Measurements from ENCODE around the gene SRGAP1.
A peak's percentile ranks its signal among the peaks of the same experiment; 100 is the strongest.
"Not testable (repeated sequence)": the region's sequence is repeated elsewhere in the genome, so short reads cannot be mapped to it uniquely, and the experiment has no call there.

Gene SRGAP1

GRCh38 chr12:64122154-64122553 lies 277.7 kb downstream of the SRGAP1 start:
- no peak for DNase-seq (ENCODE audit: low read depth)

- no peak for DNase-seq (ENCODE audit: low read depth)
Measured at GRCh38 chr12:64122995-64123394, 278.5 kb downstream of the SRGAP1 start.

GRCh38 chr12:64123448-64123847 lies 278.9 kb downstream of the SRGAP1 start:
- no peak for DNase-seq (ENCODE audit: low read depth)

DNA sequence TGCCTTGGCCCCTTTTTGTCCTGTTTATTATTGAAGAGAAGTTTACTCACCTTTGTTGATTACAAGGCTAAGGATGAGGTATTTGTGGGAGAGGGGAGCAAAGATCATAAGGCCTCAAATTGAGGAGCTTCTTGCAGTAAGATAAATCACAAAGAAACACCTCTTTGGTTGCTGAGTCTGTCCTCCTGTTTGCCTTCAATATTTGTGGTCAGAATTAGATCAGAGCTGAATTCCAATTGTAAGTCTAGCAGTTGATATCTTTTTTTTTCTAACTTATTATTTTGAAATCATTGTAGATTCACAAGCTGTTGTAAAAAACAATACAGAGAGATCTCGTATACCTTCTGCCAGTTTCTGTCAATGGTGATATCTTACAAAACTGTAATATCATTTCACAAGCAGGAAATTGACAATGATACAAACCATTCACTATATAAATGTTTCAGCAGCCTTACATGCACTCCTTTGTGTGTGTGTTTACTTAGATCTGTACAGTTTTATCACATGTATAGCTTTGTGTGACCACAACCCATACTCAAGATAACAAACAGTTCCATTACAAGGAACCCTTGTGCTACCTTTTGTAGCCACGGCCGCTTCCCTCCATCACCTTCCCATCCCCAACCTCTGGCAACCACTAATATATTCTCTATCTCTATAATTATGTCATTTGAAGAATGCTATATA lies 280.2 kb downstream of the SRGAP1 start:
- peak; percentile 77 for DNase-seq (ENCODE audit: low read depth)

DNA sequence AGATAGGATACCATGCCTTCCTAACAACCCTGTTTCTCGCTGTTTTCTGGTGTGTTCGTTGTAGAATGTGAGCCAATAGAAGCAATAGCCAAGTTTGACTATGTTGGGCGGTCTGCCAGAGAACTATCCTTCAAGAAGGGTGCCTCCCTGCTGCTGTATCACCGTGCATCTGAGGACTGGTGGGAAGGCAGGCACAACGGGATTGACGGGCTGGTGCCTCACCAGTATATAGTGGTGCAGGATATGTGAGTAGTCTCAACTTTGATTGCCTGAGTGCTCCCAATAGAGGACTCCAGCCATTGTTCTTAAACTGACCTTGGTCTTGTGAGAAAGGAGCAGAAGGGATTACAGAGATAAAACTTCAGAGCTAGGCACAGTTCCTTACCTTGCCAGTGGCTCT lies 281.4 kb downstream of the SRGAP1 start:
- no peak for DNase-seq (ENCODE audit: low read depth)

DNA sequence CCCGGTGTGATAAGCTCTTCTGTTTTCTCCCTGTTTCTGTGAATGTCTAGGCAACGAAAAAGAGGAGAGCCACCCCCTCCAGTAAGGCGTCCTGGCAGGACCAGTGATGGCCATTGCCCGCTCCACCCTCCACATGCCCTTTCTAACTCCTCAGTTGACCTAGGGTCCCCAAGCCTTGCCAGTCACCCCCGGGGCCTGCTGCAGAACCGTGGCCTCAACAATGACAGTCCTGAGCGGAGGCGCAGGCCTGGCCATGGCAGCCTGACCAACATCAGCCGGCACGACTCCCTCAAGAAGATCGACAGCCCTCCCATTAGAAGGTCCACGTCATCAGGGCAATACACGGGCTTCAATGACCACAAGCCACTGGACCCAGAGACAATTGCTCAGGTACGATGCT lies 283.3 kb downstream of the SRGAP1 start:
- no peak for DNase-seq (ENCODE audit: low read depth)

- no peak for DNase-seq (ENCODE audit: low read depth)
Measured at GRCh38 chr12:64128366-64128765, 283.9 kb downstream of the SRGAP1 start.

DNA sequence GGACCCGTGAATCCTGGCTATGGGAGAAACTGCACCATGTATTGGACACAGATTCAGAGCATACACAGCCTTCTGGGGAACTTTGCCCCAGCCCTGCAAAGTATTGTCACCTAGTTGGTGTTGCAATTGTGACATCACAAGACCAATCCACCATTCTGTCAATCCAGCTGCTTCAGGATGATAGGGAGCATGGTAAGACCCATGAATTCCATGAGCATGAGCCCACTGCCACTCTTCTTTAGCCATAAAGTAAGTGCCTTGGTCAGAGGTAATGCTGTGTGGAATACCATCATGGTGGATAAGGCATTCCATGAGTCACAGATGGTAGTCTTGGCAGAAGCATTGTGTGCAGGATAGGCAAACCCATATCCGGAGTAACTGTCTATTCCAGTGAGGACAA lies 286.0 kb downstream of the SRGAP1 start:
- not testable (repeated sequence) for DNase-seq (ENCODE audit: low read depth)

- DNase-seq (ENCODE audit: low read depth), result not testable (repeated sequence)
Measured at GRCh38 chr12:64131456-64131855, 287.0 kb downstream of the SRGAP1 start.

DNA sequence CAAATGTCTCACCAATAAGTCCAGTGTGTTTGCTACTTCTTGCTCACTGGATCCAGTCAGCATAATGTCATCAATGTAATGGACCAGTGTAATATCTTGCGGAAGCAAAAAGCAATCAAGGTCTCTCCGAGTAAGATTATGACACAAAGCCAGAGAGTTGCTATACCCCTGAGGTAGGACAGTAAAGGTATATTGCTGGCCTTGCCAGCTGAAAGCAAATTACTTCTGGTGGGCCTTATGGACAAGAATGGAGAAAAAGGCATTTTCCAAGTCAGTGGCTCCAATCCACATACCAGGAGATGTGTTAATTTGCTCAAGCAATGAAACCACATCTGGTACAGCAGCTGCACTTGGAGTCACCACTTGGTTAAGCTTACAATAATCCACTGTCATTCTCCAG lies 288.2 kb downstream of the SRGAP1 start:
- not testable (repeated sequence) for DNase-seq (ENCODE audit: low read depth)

- no peak for DNase-seq (ENCODE audit: low read depth)
Measured at GRCh38 chr12:64137117-64137516, 292.6 kb downstream of the SRGAP1 start.

GRCh38 chr12:64139021-64139420 lies 294.5 kb downstream of the SRGAP1 start:
- no peak for DNase-seq (ENCODE audit: low read depth)

- DNase-seq (ENCODE audit: low read depth), result no peak
Measured at GRCh38 chr12:64142382-64142781, 297.9 kb downstream of the SRGAP1 start.

DNA sequence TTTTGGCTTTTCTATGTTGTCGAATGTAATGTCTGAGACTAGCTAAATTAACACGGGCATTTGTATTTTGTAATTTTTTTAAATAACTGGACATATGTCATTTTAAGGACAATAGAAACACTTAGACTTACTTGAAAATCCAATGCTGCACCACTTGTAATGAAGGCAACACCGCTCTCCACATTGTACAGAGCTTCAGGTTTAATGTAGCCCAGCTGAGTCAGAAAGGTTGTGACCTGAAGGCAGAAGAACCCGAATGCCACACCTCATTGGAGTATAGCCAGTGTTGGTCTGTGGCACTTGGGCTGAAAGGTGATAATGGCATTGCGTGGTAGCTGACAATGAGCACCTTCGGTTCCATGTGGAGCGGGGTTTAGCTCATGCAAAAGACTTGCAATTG lies 298.3 kb downstream of the SRGAP1 start:
- no peak for DNase-seq (ENCODE audit: low read depth)

DNA sequence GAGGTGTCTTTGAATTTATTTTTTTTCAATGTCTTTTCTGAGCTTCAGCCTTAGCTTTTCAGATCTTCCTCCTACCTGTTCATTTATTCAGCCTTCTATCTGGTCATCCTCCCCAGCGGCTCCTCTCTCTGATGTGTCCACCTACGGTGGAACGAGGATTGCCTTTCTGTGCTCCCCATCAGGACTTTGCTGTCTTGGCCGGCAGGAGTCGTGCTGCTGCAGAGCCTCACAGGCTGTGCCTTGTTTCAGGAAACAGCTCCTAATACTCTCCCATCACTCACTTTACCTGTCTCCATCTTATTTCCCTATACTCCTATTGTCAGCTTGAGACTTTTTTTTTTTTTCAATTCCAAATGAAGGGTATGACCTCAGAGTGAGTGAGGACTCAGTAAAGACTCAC lies 300.7 kb downstream of the SRGAP1 start:
- DNase-seq (ENCODE audit: low read depth), result no peak

DNA sequence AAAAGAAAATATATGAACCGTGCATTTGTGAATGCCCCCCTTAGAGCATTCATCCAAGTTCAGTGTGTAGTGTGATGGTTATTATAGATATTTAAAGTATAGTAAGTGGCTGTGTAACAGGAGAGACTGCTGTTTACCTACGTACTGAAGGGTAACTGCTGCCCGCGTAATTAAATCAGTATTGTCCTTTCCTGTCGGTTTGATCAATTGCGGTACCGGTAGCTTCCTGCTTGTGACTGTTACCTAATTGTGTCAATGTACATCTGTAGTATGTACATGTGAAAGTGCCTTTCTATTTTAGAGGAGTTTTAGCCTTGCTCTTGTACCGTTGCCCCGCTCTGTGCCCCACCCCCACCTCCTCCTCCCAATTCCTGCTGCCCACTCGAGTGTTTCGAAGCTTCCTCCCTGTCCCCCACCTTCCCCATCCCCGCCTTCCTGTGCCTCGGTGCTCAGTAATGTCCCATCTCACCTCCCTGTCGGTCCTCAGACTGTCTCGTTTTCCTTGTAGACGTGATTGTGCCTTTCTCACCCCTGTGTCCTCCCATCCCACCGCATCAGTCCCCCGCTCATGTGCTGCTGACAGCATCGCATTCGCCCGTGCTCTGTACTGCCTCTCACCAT lies 302.6 kb downstream of the SRGAP1 start:
- DNase-seq (ENCODE audit: low read depth), result no peak

DNA sequence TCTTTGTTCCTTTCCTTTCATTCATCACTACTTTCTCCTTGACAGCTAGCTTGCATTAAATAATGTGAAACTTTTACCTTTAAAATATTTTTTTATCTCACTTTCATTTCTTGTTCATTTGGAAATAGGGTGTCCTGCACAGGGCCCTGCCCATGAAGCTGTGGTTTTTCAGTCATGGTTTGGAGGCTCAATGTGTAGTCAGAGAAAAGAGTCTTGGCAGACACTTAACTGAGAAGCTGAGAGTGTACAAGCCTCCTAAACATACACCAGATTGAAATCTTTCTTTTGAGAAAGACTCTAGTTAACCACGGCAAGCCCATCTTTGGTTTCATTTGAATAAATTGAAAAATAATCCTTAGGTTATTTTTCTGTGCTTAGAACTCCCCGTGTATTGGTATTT lies 303.4 kb downstream of the SRGAP1 start:
- DNase-seq (ENCODE audit: low read depth), result peak; percentile 46

- DNase-seq (ENCODE audit: low read depth), result no peak
Measured at GRCh38 chr12:64154677-64155076, 310.2 kb downstream of the SRGAP1 start.

GRCh38 chr12:64157110-64157509 lies 312.6 kb downstream of the SRGAP1 start:
- no peak for DNase-seq (ENCODE audit: low read depth)

GRCh38 chr12:64160021-64160710 lies 315.7 kb downstream of the SRGAP1 start:
- no peak for DNase-seq (ENCODE audit: low read depth)

DNA sequence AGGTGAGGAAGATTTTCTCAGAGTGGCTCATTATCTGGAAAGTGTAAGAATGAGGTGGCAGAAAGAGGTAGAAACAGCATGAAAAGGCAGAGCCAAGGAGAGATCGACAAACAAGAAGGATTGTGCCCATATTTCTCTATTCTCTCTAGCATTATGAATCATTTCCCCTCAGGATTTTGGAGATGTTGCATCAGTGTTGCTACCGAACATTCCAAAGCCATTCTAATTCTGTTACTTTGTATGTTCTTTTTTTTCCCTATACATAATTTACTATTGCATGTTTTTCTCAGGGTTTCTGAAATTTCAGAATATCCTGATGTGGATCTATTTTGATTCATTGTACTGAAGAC lies 316.2 kb downstream of the SRGAP1 start:
- peak; percentile 75 for DNase-seq (ENCODE audit: low read depth)

GRCh38 chr12:64166606-64167005 lies 322.1 kb downstream of the SRGAP1 start:
- DNase-seq (ENCODE audit: low read depth), result peak; percentile 75

DNA sequence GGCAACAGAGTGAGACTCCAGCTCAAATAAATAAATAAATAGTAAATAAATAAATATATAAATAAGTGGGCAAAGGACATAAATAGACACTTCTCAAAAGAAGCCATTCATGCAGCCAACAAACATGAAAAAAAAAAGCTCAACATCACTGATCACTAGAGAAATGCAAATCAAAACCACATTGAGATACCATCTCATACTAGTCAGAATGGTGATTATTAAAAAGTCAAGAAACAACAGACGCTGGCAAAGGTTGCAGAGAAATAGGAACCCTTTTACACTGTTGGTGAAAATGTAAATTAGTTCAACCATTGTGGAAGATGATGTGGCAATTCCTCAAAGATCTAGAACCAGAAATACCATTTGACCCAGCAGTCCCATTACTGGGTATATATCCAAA lies 322.5 kb downstream of the SRGAP1 start:
- DNase-seq (ENCODE audit: low read depth), result not testable (repeated sequence)

DNA sequence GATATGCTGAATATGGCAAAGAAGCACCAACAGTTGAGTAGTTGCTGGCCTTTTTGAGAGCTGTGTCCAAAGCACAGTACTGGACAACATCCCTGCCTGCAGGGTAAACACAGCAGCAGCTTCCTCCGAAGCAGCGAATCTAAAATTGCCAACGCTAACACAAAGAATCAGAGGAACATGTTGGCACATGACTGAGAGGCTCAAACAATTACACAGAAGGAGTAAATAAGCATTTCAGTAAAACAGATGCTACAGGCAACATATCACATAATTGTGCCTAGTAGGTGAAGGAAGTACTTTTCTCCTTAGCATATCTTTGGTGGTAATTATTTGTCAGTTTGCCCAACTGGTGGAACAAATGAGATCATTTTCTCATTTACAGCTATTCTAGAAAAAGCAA lies 325.5 kb downstream of the SRGAP1 start:
- no peak for DNase-seq (ENCODE audit: low read depth)
